Large intestine (tissue), 3 donors: Measurements from ENCODE around the gene SPOCK3. TPM values are rescaled to one million over a fixed set of nuclear protein-coding genes. Genes with fewer than 3 reads are reported as not detected.

Source experiments
- DNase-seq, 2 donors: peaks; one replicate each; pipeline versions ENCODE4 v3.0.0 to v3.0.0-alpha.2; 2013
- H3K27ac ChIP-seq: one replicate; pipeline ENCODE4 v1.5.1; 2013; ENCODE audit warnings: low read length
- H3K27me3 ChIP-seq: 2 replicates; pipeline ENCODE4 v1.6.1; 2013; ENCODE audit warnings: low read length; ENCODE audit not compliant: control insufficient read depth, insufficient read depth
- H3K36me3 ChIP-seq: 2 replicates; pipeline ENCODE4 v1.6.1; 2013; ENCODE audit warnings: low read length; ENCODE audit not compliant: control insufficient read depth, insufficient read depth
- H3K4me1 ChIP-seq: one replicate; pipeline ENCODE4 v1.6.1; 2013; ENCODE audit warnings: low read length; ENCODE audit not compliant: control insufficient read depth, insufficient read depth
- H3K4me3 ChIP-seq: one replicate; pipeline ENCODE4 v1.5.1; 2013; ENCODE audit warnings: low read length
- H3K9me3 ChIP-seq: one replicate; pipeline ENCODE4 v1.6.1; 2013; ENCODE audit warnings: mild to moderate bottlenecking, low read depth, low read length, moderate library complexity; ENCODE audit not compliant: control insufficient read depth
- WGBS: methylation state at CpG from one replicate; pipeline ENCODE4 v1.1.5; 2013; ENCODE audit warnings: low lambda C conversion rate; ENCODE audit not compliant: insufficient coverage; 5-methylcytosine and 5-hydroxymethylcytosine counted together
- polyA plus RNA-seq: library from polyadenylated mRNA; unstranded; fragments of 120-200 nt; gene quantifications from one replicate; pipeline ENCODE4 v1.2.1, GENCODE V29; 2013

SPOCK3 gene
- polyA plus RNA-seq, 1 donor: 22.4 TPM

DNA sequence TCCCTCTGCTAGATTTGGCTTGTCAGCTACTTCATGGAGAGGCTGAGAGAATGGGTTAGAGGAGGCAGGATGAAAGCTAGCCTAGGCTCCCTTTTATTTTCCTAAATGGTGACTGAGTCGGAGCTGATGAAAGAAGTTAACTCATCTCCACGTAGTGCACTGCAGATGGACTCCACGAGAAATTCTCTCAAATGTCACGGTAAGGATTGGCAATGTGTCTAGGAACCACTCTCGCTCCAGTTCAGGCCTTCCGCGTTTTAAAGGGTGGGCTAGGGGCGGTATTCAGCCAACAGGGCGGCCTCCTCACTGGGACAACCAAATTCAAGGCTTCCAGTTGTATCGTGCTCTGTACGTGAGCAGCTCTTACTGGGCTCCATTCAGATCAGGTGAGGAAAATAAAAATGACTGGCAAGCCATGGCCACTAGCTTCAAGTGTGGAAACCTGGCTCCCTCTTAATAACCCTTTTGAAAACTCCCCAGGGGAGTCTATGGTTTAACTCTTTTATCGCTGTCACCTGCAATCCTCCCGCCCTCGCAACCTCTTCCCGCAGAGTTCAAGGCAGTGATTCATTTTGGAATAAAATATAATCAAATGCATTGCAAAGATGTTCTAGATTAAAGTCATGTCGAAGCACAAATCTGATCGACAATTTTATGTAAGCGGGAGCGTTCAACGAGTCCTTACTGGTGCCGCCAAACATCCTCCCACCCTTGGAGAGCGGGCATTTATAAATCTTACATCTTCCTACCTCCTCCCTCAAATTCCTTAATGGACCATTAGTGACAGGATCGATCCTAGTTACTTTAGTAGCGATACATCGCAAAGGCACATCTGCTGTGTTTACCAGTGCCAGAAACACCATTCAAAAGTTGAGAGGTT is 1.2 kb downstream of the SPOCK3 start:
- H3K36me3 ChIP-seq: no peaks in the 10 kb centered on the region
- no peaks in the 10 kb centered on the region for H3K4me1 ChIP-seq
- H3K4me3 ChIP-seq: peak overlapping the region; percentile 24
- WGBS: 0% methylated on average over 1 of the region's 25 CpGs
- H3K9me3 ChIP-seq: no peaks in the 10 kb centered on the region
- DNase-seq: no peak
- no peak overlapping the region for H3K27ac ChIP-seq
- H3K27me3 ChIP-seq: peaks cover 27% of the 10 kb centered on the region

GRCh38 chr4:167230744-167231143 is 3.5 kb downstream of the SPOCK3 start:
- H3K36me3 ChIP-seq: no peaks in the 10 kb centered on the region
- H3K9me3 ChIP-seq: no peaks in the 10 kb centered on the region
- peaks cover 27% of the 10 kb centered on the region for H3K27me3 ChIP-seq
- no peak overlapping the region for H3K4me3 ChIP-seq
- 100% methylated on average over 1 of the region's 5 CpGs for WGBS
- H3K27ac ChIP-seq: no peak overlapping the region
- no peaks in the 10 kb centered on the region for H3K4me1 ChIP-seq
- DNase-seq: no peak

GRCh38 chr4:167222099-167222498 is 12.2 kb downstream of the SPOCK3 start:
- no peak for DNase-seq
- Histone ChIP-seq H3K4me3 (no peak overlapping the region), H3K27ac (no peak overlapping the region), H3K36me3 (no peaks in the 10 kb centered on the region), H3K9me3 (no peaks in the 10 kb centered on the region), H3K27me3 (no peaks in the 10 kb centered on the region), H3K4me1 (no peaks in the 10 kb centered on the region)
- WGBS: 83% methylated on average over 1 of the region's 2 CpGs

- H3K27me3 ChIP-seq: no peaks in the 10 kb centered on the region
- no peaks in the 10 kb centered on the region for H3K4me1 ChIP-seq
- H3K27ac ChIP-seq: no peak overlapping the region
- H3K9me3 ChIP-seq: no peaks in the 10 kb centered on the region
- 100% methylated on average over 1 of the region's 4 CpGs for WGBS
- H3K36me3 ChIP-seq: no peaks in the 10 kb centered on the region
- DNase-seq: no peak
- H3K4me3 ChIP-seq: no peak overlapping the region
Observed at GRCh38 chr4:167221084-167221483, 13.2 kb downstream of the SPOCK3 start.

GRCh38 chr4:167218022-167218608 is 16.2 kb downstream of the SPOCK3 start:
- no peak overlapping the region for H3K27ac ChIP-seq
- 60% methylated on average over 2 of the region's 3 CpGs for WGBS
- no peak overlapping the region for H3K4me3 ChIP-seq
- no peaks in the 10 kb centered on the region for H3K27me3 ChIP-seq
- no peaks in the 10 kb centered on the region for H3K36me3 ChIP-seq
- no peak for DNase-seq
- no peaks in the 10 kb centered on the region for H3K9me3 ChIP-seq
- no peaks in the 10 kb centered on the region for H3K4me1 ChIP-seq

GRCh38 chr4:167216783-167217182 is 17.5 kb downstream of the SPOCK3 start:
- H3K27ac ChIP-seq: no peak overlapping the region
- no peak overlapping the region for H3K4me3 ChIP-seq
- no peak for DNase-seq
- no peaks in the 10 kb centered on the region for H3K4me1 ChIP-seq
- H3K27me3 ChIP-seq: no peaks in the 10 kb centered on the region
- no peaks in the 10 kb centered on the region for H3K36me3 ChIP-seq
- H3K9me3 ChIP-seq: no peaks in the 10 kb centered on the region
- WGBS: 60% methylated on average over 1 of the region's 2 CpGs

DNA sequence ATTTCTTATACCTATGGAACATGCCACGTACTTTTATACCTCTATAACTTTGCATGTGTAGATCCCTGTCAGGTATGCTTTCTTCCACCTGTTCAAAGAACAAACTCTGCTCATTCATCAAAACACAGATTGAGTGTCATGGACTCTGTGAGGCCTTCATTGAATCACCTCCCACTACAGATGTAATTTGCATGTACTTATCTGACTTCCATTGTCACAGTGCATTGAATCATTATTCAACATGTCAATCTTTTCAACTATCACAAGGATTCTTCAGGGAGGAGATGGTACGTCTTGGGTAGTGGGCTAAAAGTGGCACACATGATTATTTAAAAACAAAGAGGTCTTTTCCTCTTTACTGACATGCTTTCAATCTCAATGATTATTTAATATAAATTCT is 24.1 kb downstream of the SPOCK3 start:
- 40% methylated on average over 1 of the region's 2 CpGs for WGBS
- Histone ChIP-seq H3K9me3 (no peaks in the 10 kb centered on the region), H3K36me3 (no peaks in the 10 kb centered on the region), H3K4me1 (no peaks in the 10 kb centered on the region), H3K27ac (no peak overlapping the region), H3K27me3 (no peaks in the 10 kb centered on the region), H3K4me3 (no peak overlapping the region)
- no peak for DNase-seq

GRCh38 chr4:167196344-167197012 is 37.8 kb downstream of the SPOCK3 start:
- DNase-seq: no peak
- Histone ChIP-seq H3K4me3 (no peak overlapping the region), H3K27me3 (no peaks in the 10 kb centered on the region), H3K4me1 (no peaks in the 10 kb centered on the region), H3K9me3 (no peaks in the 10 kb centered on the region), H3K36me3 (no peaks in the 10 kb centered on the region), H3K27ac (no peak overlapping the region)
- 38% methylated on average over 1 of the region's 1 CpG for WGBS

GRCh38 chr4:167190379-167190778 is 43.9 kb downstream of the SPOCK3 start:
- H3K27me3 ChIP-seq: no peaks in the 10 kb centered on the region
- no peaks in the 10 kb centered on the region for H3K9me3 ChIP-seq
- no peak for DNase-seq
- no peak overlapping the region for H3K27ac ChIP-seq
- H3K4me3 ChIP-seq: no peak overlapping the region
- WGBS: no CpG with 5 or more reads among the region's 2 CpGs
- no peaks in the 10 kb centered on the region for H3K36me3 ChIP-seq
- no peaks in the 10 kb centered on the region for H3K4me1 ChIP-seq

DNA sequence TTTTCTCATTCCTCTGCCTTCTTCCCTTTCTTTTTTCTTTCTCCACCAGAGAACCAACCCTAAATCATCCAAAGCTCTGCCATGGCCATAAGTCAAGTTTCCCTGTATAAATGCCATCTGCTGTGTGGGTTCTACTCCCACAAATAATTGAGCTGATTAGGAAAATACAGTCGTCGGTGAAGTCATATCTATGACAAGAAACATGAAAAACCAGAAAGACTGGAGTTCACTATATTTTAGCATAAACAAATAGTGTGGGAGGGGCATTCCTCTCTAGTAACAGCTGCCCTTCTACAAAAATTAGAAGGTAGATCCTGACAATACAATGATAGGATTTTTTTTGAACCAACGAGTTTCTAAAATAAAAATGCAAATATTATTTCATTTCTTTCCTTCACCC is 48.8 kb downstream of the SPOCK3 start:
- no peaks in the 10 kb centered on the region for H3K9me3 ChIP-seq
- no peaks in the 10 kb centered on the region for H3K36me3 ChIP-seq
- no peak overlapping the region for H3K4me3 ChIP-seq
- DNase-seq: no peak
- no peak overlapping the region for H3K27ac ChIP-seq
- 39% methylated on average over 3 of the region's 3 CpGs for WGBS
- H3K4me1 ChIP-seq: no peaks in the 10 kb centered on the region
- no peaks in the 10 kb centered on the region for H3K27me3 ChIP-seq
